LNCAP (cell line): Measurements from ENCODE around the gene TMEM8B.
A peak's percentile ranks its signal among the peaks of the same experiment; 100 is the strongest.

Experiments
- TF ChIP-seq, protein P1 (sequence below): fragments of 450-650 bp; IDR thresholded peaks from 2 replicates; pipeline ENCODE4 v1.5.1; 2017; ENCODE audit warnings: mild to moderate bottlenecking

Gene TMEM8B

GRCh38 chr9:35872505-35872904 lies 43.5 kb downstream of the TMEM8B start:
- TF ChIP-seq, protein P1, sequence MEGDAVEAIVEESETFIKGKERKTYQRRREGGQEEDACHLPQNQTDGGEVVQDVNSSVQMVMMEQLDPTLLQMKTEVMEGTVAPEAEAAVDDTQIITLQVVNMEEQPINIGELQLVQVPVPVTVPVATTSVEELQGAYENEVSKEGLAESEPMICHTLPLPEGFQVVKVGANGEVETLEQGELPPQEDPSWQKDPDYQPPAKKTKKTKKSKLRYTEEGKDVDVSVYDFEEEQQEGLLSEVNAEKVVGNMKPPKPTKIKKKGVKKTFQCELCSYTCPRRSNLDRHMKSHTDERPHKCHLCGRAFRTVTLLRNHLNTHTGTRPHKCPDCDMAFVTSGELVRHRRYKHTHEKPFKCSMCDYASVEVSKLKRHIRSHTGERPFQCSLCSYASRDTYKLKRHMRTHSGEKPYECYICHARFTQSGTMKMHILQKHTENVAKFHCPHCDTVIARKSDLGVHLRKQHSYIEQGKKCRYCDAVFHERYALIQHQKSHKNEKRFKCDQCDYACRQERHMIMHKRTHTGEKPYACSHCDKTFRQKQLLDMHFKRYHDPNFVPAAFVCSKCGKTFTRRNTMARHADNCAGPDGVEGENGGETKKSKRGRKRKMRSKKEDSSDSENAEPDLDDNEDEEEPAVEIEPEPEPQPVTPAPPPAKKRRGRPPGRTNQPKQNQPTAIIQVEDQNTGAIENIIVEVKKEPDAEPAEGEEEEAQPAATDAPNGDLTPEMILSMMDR = no peak

DNA sequence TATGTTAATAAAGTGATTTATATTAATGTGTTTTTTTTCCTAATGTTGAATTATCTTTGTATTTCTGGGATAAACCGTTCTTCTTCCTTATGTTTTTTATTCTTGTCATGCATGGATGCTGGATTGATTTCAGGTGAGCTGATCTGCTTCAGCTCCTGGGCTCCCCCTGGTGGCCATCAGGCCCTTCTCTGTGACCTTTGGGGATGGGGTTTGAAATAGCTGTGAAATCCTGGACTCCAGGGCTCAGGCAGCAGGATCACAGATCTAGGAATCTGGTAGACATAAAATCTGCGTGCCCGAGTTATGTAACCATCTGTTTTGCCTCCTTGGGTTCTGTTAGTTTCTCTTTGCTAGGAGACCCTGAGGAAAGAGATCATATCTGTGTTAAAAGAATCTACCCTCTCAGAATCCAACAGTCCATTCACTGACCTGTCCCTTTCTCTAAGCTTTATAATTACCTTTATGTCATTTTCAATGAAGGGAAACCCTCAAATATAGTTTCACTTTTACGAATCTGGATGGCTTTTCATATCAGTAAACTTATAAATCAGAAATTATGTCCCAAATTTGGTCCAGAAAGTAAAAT lies 53.3 kb downstream of the TMEM8B start:
- TF ChIP-seq, protein P1 = peak; percentile 98

GRCh38 chr9:35882996-35883395 lies 54.0 kb downstream of the TMEM8B start:
- TF ChIP-seq, protein P1 = no peak

DNA sequence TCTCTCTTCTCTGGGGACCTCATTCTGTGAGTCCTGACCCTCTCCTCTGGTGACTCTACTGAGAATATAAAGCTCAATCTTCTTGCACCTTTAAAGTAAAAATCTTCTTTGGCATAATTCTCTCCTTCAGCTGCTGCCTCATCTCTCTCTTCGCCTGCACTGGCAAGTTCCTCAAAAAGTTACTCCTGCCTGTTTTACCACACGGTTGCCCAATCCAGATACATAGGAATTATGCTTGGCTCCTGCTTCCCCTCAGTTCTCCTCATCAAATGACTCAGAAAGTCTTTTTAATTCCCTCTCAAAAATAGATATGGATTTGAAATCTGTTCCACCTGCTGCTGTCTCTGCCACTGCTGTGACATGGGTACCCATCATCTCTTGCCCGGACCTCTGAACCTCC lies 62.6 kb downstream of the TMEM8B start:
- TF ChIP-seq, protein P1 = no peak

DNA sequence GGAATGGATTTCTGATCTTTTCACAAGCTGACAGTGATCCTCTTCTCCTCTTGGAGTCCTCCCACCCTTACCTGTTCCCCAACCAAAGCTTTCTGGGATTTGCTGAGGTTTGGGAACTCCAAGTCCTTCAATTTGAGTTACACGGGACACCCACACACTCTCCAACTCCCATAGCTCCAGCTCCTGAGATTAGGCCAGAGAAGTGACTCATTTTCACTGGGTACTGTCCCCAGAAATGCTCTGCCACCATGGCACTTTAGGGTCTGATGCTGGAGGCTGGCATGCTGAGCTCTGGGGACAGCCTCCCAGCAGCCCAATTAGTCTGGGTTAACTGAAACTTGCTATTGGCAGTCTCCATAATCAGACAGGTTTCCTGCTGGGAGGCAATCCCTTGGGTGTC lies 63.0 kb downstream of the TMEM8B start:
- TF ChIP-seq, protein P1 = no peak

- TF ChIP-seq, protein P1 = no peak
These were observed 67.5 kb downstream of the TMEM8B start for GRCh38 chr9:35896570-35896969.

GRCh38 chr9:35898337-35898736 lies 69.3 kb downstream of the TMEM8B start:
- TF ChIP-seq, protein P1 = no peak

- TF ChIP-seq, protein P1 = no peak
These were observed 70.0 kb downstream of the TMEM8B start for GRCh38 chr9:35899021-35899420.
